HG02938 (cell line): Measurements from ENCODE around the gene FARP1.

Source experiments
- ATAC-seq: cut with Tn5 transposase; IDR thresholded peaks from one replicate; pipeline ENCODE4 v1.9.1; 2021; ENCODE audit warnings: mild to moderate bottlenecking, moderate library complexity; ENCODE audit not compliant: unreplicated experiment

FARP1 gene

DNA sequence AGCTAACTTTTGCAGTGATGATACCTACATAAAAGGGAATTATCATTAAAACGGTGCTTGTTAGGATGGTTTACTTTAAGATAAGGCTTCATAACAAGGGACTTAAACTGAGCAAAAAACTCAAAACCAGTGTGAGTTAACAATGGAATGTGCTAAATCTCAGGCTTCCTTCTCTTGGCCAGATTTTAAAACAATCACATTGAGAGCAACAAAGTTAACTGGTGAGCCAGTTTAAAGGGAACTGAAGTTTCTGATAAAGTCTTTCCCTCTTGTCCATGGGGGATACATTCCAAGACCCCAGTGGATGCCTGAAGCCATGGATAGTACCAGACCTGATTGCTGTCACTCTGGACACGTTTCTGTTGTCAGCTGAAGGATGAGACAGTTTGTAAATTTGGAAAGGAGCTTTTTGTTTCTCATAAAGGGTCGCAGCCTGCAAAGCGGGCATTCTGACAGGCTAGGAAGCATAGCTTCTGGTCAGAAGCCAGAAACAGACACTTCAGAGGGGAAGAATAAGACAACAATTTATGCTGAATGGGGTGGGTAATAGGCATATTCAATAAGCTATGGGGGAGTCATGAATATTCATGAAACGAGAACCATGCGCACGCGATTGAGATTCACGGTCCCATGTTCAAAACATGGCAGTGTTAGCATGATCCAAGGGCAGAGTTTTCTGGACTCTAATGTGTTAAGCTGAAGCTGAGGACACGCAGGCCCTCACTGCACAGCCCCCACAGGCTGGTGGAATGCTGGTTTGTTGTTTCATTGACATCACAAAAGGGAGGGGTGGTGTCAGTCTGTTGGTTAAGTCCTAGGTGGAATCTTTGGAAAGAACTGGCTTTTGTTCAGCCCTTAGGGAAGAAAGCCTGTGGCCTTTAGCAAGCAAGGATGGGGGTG, 184.7 kb downstream of the FARP1 start:
- ATAC-seq, result no peak

DNA sequence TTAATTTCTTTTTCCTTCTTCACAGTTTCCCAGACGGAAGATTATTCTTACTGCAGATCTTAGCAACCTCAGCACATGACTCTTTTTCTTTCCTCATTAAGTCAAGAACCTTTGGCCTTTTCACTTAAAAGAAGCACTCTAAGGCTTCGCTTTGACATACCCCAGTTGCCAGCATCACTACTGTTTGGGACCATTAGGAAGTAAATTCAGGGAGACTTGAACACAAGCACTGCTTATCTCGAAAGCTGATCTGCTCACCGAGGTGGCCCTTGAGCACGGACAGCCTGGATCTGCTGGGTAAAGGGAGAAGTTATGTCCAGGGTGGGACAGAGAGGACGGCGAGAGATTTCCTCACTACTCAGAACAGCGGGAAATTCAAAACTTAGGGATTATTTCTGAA, 185.6 kb downstream of the FARP1 start:
- no peak for ATAC-seq

DNA sequence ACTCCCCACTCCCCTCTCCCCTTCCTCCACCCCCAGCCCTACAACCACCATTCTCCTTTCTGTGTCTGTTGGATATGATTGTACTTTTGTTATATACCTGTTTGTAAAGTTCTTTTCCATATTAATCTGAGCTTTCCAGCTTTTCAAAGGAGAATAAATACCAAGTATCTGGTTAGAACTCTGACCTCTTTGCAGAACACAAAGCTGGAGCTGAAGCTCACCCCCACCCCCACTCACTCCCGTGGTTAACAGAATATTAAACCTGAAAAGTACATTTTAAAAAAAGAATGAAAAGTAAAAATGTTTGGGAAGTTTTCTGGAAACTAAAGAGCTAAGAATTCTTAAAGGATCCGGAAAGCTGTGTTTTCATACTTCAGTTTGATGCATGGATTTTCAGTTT, 189.3 kb downstream of the FARP1 start:
- no peak for ATAC-seq

DNA sequence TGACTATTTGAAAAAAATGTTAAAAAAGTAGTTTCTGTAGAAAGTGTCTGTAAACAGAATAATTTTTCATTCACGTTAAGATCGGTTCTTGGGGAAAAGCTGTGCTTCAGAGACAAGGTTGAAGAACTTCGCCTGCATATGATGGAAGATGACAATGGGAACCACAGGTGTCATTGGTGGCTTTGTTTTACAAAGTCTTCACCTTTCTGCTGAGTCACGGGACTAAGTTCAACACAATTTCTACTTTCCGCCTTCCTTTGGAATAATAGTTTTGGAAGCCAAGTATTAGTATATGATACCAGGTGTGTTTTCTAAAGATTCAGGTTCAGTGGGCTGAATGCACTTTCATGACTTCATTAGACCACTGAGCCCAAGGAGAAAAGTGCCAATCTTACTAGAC, 189.8 kb downstream of the FARP1 start:
- ATAC-seq, result no peak

DNA sequence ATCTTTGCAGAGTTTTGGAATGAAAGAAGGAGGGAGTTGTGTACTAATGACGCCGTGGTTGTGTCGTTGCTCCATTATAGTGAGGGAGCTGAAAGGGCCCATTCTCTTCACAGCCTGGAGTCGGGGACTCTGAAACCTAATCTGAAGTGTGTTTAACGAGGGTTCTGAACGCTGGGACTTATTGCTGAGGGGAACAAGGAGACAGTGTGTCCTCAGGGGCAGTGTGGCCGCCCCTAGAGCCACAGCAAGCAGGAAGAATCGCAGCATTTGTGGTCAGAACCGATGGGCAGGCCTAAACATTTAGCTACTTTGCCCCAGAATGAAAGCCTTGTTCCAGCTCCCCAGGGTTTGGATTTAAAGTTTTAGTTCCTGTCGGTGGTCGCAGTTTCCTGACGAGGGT, 190.6 kb downstream of the FARP1 start:
- ATAC-seq, result no peak

DNA sequence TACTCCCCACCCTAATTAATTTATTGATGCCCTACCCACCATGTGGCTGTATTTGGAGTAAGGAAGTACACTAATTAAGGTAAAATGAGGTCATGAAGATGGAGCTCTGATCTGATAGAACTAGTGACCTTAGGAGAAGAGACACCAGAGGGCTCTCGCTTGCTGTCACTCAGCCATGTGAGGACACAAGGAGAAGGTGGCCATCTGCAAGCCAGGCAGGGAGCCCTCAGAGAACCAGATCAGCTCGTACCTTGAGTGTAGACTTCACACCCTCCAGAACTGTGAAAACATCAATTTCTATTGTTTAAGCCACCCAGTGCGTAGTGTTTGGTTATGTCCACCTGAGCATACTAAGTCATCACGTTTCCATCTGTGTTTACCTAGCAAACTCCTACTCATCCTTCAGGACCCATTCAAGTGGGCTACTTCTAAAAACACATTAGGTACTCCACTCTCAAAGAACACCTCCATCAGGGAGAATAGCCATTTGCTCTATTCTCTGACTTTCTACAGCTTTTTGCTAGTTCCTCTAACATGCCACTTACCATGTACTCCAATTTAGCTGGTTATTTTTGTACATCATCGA, 191.8 kb downstream of the FARP1 start:
- no peak for ATAC-seq

DNA sequence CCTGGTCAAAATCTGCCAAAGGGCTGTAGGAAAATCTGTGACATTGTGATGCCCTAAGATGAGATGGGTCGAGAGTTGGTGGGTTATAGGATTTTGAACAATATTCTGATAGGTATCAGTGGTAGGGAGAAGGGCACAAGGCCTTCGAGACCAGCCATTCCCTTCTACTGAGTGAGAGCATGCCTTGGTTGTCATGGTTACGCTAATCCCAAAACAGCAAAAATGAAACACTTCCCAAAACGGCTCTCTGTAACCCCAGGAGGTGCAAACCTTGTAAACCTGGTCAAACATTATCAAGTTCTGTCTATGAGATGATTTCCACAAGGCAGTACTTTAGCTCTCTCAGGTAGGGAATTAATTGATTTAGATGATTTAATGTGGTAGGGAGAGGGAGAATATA, 192.8 kb downstream of the FARP1 start:
- no peak for ATAC-seq

DNA sequence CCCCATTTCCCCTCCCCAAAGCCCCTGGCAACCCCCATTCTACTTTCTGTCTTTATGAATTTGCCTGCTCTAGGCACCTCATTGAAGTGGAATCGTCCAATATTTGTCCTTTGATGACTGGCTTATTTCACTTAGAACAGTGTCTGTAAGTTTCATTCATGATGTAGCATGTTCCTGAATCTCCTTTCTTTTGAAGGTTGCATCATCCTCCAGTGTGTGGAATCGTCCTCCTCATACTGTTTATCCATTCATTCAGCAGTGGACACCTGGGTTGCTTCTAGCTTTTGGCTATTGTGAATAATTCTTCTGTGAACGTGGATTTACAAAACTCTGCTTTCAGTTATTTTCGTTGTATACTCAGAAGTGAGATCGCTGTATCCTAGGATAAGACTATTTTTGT, 195.4 kb downstream of the FARP1 start:
- no peak for ATAC-seq

DNA sequence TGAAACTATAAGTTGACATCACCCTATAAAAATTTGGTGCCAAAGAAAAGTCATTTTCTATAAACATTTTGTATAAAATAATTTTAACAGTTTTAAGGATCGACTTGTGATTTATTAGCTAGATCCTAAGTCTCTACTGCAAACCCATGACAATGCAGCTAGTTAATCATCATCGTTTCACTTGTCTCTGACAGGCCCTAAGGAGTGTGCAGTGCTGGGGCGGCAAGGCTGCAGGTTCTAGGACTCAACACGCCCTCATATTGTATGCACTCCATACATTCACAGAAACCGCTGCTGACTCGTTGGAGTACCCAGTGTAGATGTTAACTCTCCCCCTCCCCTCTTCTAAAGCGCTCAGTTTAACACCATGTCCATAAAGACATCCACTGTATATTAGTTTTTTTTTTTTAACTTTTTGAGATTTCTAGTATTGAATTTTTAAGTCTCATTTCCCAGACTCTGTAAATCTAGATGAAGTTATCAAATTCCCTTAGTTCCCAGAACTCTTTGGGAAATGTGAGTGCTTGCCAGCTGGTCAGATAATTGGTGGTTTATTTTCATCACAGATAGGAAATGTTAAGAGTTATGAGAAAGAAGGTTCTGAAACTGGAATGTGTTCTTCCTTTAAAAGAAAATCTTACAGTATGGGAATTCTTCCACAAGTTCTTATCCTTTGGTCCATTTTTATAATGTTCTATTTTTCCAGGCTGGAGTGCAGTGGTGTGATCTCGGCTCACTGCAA, 197.0 kb downstream of the FARP1 start:
- no peak for ATAC-seq

DNA sequence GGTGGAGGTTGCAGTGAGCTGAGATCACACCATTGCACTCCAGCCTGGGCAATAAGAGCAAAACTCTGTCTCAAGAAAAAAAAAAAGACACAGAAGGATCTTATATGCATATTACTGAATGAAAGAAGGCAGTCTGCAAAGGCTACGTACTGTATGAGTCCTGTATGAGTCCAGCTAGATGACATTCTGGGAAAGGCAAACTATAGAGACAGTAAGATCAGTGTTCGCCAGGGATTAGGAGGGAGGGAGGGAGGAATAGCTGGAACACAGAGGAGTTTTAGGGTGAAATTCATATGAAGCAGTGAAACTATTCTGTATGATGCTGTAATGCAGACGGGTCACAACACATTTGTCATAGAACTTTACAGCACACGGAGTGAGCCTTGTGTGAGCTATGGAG, 200.1 kb downstream of the FARP1 start:
- ATAC-seq, result no peak

DNA sequence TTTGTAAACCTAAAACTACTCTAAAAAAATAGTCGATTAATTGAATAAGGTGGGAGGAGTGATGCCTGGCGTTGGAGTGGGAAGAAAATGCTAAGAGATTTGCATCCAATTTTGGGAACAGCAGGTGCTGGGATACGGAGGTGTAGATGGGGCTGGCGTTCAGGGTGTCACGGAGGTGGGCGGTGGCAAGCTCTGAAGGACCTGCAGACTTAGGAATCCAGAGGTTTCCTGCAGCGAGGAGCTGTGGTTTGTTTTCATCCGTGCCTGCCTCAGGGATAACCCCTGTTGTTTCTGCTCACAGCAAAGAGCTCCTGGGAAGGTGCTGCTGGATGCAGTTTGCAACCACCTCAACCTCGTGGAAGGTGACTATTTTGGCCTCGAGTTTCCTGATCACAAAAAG, 200.6 kb downstream of the FARP1 start:
- no peak for ATAC-seq

DNA sequence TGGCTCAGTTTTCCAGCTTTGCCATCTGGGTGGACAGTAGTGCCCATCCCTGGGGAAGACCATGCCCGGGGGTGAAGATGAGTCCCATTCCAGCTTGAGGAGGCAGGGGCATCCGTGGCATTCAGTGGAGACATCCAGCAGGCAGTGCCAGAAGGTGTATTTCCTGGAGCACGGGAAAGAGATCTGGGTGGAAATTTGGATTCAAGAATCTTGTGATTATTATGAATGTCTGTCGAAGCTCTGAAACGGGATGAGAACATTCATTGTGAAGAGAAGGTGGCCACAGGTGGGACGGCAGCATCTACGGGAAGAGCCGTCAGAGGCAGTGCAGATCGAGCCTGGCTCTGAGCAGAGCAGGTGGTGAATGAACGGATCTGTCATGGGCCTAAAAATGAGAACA, 201.5 kb downstream of the FARP1 start:
- ATAC-seq, result no peak

DNA sequence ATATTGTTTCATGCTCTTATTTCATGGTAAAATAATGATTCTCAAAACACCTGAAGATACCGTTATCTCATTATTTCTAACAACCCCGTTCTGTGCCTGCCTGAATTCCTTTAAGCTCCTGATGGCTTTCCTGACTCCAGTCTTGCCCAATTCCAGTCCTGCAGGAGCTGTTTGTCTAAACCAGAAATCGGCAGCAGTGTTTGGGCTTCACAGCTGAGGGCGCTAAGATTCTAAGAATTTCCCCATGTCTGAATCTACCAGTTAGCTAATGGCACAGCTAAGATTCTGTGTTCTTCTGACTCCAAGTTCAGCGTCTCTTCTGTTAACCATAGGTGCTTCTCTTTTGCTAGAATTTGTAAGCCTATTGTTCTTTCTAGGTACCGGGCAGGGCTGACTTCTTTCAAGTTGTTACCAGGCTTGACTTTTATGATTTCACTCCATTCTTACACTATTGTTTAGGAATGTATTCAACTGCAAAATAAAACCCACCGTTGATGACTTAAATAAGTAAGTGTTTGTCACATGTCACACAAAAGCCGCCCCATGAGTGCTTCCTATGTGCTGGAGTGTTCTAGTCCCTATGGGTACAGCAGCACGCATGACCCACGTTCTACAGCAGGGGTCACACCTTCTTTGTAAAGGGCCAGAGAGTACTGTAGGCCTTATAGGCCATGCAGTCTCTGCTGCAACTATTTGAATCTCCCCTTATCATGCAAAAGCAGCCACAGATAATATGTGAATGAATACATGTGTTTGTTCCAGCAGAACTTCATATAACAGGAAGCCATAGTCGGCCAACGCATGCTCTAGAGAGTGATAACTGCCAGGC, 202.4 kb downstream of the FARP1 start:
- no peak for ATAC-seq

DNA sequence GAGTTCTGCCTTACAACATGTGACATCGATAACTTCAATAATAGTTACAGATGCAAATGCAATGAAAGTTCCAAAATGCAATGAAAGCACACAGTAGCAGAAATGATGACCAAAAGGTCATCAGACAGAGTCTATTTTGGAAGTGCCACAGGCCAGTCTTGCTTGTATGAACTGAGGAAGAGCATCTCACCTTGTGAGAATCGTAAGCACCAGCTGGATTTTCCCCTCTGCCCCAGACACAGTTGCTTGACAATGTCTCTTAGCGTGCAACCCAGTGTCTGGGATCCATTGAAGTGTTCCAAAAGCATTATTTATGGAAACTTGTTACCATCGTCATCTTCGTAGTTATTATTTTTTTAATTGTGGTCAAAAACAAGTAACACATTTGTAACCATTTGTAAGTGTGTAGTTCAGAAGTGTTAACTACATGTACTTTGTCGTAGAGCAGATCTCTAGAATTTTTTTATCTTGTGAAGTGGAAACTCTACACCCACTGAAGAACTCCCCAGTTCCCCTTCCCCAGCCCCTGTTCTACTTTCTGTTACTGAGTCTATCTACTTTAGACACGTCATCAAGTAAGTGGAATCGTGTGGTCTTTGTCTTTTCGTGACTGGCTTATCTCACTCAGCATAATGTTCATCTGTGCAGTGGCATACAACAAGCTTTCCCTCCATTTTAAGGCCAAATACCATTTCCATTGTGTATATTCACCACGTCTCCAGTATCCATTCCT, 204.2 kb downstream of the FARP1 start:
- no peak for ATAC-seq

DNA sequence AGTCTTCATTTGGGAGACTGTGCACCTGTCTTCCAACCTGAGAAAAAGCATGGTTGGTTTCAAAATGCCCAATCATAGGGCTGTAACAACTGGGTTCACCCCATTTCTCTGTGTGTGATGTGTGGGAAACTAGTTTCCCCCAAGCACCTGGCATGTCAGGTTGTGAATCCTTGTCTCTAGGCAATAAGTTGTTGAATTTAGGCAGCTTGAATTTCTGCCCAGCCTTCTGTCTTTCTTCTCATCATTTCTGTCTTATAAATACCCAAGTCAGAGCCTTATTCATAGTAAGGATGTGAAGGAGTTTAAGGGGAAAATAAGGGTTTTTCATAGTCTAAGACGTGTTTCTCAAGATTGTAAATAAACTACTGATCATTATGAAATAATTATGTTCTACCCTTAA, 204.9 kb downstream of the FARP1 start:
- ATAC-seq, result no peak

DNA sequence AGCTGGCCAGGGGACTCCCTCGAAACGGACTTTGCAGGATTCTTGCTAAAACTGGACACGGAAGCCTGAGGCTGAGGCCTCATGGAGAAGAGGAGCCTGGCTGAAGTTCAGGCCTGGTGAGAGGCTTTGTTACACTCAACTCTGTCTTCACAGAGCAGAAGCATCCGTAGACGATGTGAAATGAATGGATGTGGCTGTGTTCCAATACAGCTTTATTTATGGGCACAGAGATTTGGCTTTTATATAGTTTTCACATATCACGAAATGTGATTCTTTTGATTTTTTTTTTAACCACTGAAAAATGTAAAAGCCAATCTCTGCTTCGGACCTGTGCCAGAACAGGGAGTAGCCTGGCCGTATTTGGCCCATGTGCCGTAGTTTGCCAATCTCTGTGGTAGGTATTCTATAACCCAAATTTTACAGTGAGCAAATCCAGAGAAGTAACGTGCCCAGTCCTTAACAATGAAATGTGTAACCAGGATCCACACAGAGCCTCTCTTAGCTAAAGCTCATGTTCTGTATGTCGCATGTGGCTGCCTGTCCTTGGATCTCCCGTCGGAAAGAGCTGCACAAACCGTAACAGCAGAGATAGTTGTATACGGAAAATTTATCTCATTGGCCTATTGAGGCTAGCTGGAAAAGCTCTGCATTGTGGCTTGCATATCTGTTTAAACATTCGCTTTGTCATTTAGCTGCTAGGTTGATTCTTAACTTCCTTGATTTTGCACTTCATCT, 205.7 kb downstream of the FARP1 start:
- ATAC-seq, result no peak

DNA sequence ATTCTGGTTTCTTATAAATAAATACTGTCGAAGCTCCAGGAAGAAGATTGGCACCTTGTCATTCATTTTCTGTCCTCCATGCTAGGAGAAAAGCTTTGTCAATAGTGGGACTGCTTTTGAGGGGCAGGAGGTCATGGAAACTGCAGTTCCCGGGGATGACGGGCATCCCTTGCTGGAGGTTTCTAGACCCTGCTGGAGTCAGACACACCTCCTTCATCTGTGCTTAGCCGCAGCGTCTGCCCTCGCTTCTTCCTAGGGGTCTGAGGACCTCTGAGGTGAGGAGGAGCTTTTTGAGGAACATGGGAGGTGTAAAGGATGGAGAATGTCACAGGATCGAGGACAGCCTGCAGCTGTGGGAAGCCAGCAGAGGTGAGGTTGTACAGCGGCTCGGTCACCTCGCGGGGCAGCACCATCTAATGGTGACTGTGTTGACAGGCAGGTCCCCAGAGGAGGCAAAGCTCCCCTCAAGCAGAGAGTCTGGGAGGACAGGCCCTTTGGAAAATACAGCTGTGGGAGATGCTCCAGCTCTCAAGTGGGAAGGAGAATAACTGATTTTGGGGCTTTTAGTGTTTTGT, 206.9 kb downstream of the FARP1 start:
- no peak for ATAC-seq

DNA sequence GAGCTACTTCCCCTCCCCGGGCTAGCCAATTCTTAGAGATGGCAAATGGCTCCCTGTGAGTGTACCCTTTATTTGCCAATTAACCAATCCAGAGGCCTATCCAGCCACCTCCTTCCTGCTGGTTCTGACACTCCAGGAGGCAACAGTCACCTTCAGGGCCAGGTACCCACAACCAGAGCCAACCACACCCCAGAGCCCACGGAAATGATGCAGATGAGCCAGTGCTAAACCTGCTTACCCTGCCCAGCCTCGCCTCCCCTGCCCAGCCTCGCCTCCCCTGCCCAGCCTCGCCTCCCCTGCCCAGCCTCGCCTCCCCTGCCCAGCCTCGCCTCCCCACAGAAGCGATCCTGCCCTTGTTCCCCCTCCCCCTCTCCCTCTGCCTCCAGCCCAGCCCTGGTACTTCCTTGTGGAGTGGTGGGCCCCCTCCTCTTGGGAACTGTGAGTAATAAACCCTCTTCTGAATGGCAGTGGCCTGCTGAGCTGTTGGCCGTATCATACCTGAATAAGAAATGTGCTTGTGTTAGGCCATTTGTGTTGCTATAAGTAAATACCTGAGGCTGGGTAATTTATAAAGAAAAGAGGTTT, 207.9 kb downstream of the FARP1 start:
- ATAC-seq, result no peak

DNA sequence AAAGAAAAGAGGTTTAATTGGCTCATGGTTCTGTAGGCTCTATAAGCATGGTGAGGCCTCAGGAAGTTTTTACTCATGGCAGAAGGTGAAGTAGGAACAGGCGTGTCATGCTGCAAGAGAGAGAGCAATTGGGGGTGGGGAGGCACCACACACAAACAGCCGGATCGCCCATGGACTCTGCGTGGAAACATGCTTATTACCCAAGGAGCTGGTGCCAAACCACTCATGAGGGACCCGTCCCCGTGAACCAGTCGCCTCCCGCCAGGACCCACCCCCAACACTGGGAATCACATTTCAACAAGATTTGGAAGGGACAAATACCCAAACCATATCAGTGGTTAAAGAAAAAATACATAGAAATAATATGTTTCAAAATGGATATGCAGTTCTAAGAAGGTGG, 208.7 kb downstream of the FARP1 start:
- no peak for ATAC-seq
